H1 (cell line): ENCODE measurements around the gene PCDH7. TPM values are rescaled to one million over a fixed set of nuclear protein-coding genes. Genes with fewer than 3 reads are reported as not detected.
A peak's percentile ranks its signal among the peaks of the same experiment; 100 is the strongest.

Experiments
- ASH2L ChIP-seq: fragments of 200-600, 300-600 bp; sonication (generic); IDR thresholded peaks from one replicate; pipeline ENCODE4 v1.7.1; 2017; ENCODE audit warnings: low read length
- CHD1 ChIP-seq: IDR thresholded peaks from 2 replicates; pipeline ENCODE4 v1.6.1; 2012; ENCODE audit warnings: low read depth, low read length, improper control_type of control experiment
- EZH2 ChIP-seq: fragments of 200-600 bp; sonication (generic); IDR thresholded peaks from 2 replicates; pipeline ENCODE4 v1.7.1; 2012; ENCODE audit warnings: low read depth, mild to moderate bottlenecking, moderate library complexity, low read length, inconsistent platforms; ENCODE audit not compliant: severe bottlenecking
- KDM1A ChIP-seq: fragments of 200-600, 300-600 bp; sonication (generic); IDR thresholded peaks from 2 replicates; pipeline ENCODE4 v1.7.1; 2016; ENCODE audit warnings: mild to moderate bottlenecking, low read length, borderline replicate concordance
- POLR2A ChIP-seq, 2 experiments: IDR thresholded peaks; 1 replicate in 1 of 2; 2 replicates in 1 of 2; pipeline ENCODE4 v1.6.1; 2011; ENCODE audit warnings: low read depth in 2 of 2, low read length in 2 of 2, mild to moderate bottlenecking in 2 of 2; ENCODE audit errors: control extremely low read depth in 1 of 2
- RBBP5 ChIP-seq: IDR thresholded peaks from 2 replicates; pipeline ENCODE4 v1.7.1; 2012; ENCODE audit warnings: low read depth, mild to moderate bottlenecking, inconsistent platforms, low read length, moderate library complexity, borderline replicate concordance
- SAP30 ChIP-seq: fragments of 300-600 bp; sonication (generic); IDR thresholded peaks from 2 replicates; pipeline ENCODE4 v1.7.1; 2012; ENCODE audit warnings: low read length, moderate library complexity, mild to moderate bottlenecking, inconsistent platforms; ENCODE audit not compliant: insufficient read depth, insufficient replicate concordance
- SIN3A ChIP-seq, 2 experiments: IDR thresholded peaks in 1 of 2; conservative IDR thresholded peaks in 1 of 2; 2 replicates each; pipeline ENCODE4 v1.6.1; 2011 to 2012; ENCODE audit warnings: low read length in 2 of 2, improper control_type of control experiment in 1 of 2, low read depth in 1 of 2, mild to moderate bottlenecking in 1 of 2
- SP4 ChIP-seq: IDR thresholded peaks from 2 replicates; pipeline ENCODE4 v1.6.1; 2012; ENCODE audit warnings: low read length, inconsistent platforms
- TAF1 ChIP-seq: IDR thresholded peaks from 2 replicates; pipeline ENCODE4 v1.6.1; 2011; ENCODE audit warnings: mild to moderate bottlenecking, low read depth, low read length
- TEAD4 ChIP-seq: IDR thresholded peaks from 2 replicates; pipeline ENCODE4 v1.6.1; 2012; ENCODE audit warnings: low read depth, low read length, inconsistent platforms, mixed read lengths
- polyA plus RNA-seq, 7 experiments: library from polyadenylated mRNA; depleted of rRNA in 3 of 7; stranded (reverse) in 5 of 7; unstranded in 2 of 7; fragments of >200 nt in 5 of 7; fragments of 200-250 nt in 2 of 7; gene quantifications; 1 replicate in 5 of 7; 2 replicates in 1 of 7; 4 replicates in 1 of 7; pipeline versions ENCODE4 v1.2.1 to v1.2.3, GENCODE V29; 2011 to 2013; ENCODE audit warnings: missing spikeins in 2 of 7, mixed read lengths in 2 of 7
- total RNA-seq: library from RNA; stranded (reverse); fragmentation: NEBNext Ultra II Directional; extraction: Animal tissue kit (Norgen Biotek cat#: 25700); gene quantifications from 2 replicates; pipeline ENCODE4 v1.2.1, GENCODE V29; 2021
- TF ChIP-seq, protein P1 (sequence below), 3 experiments: IDR thresholded peaks; 1 replicate in 2 of 3; 2 replicates in 1 of 3; pipeline versions ENCODE4 v1.5.1 to v1.6.1; 2011; ENCODE audit warnings: low read length in 3 of 3, mild to moderate bottlenecking in 3 of 3, inconsistent platforms in 2 of 3, low read depth in 1 of 3, moderate library complexity in 1 of 3; ENCODE audit not compliant: insufficient read depth in 1 of 3; ENCODE audit errors: control extremely low read depth in 1 of 3
- TF ChIP-seq, protein P2 (sequence below): IDR thresholded peaks from 2 replicates; pipeline ENCODE4 v1.6.1; 2012; ENCODE audit warnings: inconsistent platforms
- TF ChIP-seq, protein P3 (sequence below): IDR thresholded peaks from 2 replicates; pipeline ENCODE4 v1.6.1; 2012; ENCODE audit warnings: inconsistent platforms

PCDH7 gene
- total and polyA plus RNA-seq, 2 of the 8 experiments (the other 6 are each of a cell fraction or from before 2014, with no cell fraction given) = 3.1 to 6.1 TPM

DNA sequence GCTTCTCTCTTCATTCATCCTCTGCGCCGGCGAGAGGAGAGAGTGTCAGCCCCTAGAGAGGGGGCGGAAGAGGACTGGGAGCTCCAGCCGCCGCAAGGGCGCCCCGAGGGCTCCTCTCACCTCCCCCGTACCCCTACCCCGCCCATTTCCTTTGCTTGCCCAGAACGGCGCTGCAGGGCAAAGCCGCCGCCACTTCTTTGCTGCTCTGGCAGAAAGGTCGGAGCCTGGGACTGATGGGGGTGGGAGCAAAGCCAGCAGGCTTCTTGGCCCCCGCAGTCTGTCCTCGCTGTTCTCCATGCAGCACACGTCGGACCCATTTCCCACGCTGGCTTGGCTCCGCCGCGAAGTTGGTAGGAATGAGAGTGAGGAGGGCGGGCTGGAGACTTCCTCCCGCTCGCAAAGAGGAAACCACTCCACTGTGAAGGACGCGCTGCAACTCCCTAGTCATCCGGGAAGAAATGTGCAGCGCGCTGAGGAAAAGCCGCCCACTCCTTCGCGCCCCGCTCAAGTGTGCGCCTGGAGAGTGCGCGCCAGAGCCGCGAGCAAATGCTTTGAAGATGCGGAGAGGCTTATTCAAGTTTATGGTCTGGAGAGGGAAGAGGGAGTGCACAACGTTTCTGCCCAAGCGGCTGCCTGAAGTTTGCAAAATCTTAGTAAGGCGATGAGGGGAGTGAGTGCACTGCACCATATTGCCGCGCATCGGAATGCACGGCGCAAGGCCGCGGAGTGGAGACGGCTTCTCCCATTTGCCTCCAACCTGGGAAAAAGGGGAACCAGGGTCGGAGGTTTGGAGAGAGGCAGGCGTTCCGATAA lies 2.8 kb upstream of the PCDH7 start (continued):
- TF ChIP-seq SIN3A (conservative IDR thresholded peaks at IDR 0.05 in 1 of 2, IDR thresholded peaks at IDR 0.05 in 1 of 2; ENCODE audit: low read depth in 1 of 2, low read length in 2 of 2) = 0 out of 4 replicates have a peak, but pooled peaks have one; percentile 22 to 55
- TF ChIP-seq TAF1 = peak; percentile 14; the same call in 1 of the 2 replicates
- no peak for TF ChIP-seq KDM1A
- TF ChIP-seq POLR2A (IDR thresholded peaks at IDR 0.05; ENCODE audit: control extremely low read depth in 1 of 2, low read depth in 2 of 2, low read length in 2 of 2) = no peak
- no peak for TF ChIP-seq CHD1
- TF ChIP-seq ASH2L = peak; percentile 95
- TF ChIP-seq, protein P1, sequence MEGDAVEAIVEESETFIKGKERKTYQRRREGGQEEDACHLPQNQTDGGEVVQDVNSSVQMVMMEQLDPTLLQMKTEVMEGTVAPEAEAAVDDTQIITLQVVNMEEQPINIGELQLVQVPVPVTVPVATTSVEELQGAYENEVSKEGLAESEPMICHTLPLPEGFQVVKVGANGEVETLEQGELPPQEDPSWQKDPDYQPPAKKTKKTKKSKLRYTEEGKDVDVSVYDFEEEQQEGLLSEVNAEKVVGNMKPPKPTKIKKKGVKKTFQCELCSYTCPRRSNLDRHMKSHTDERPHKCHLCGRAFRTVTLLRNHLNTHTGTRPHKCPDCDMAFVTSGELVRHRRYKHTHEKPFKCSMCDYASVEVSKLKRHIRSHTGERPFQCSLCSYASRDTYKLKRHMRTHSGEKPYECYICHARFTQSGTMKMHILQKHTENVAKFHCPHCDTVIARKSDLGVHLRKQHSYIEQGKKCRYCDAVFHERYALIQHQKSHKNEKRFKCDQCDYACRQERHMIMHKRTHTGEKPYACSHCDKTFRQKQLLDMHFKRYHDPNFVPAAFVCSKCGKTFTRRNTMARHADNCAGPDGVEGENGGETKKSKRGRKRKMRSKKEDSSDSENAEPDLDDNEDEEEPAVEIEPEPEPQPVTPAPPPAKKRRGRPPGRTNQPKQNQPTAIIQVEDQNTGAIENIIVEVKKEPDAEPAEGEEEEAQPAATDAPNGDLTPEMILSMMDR (IDR thresholded peaks at IDR 0.05; ENCODE audit: control extremely low read depth in 1 of 3, insufficient read depth in 1 of 3, low read depth in 1 of 3, low read length in 3 of 3) = peak in 1 of 3 experiments; percentile 5; a peak in 1 of 4 replicates
- TF ChIP-seq EZH2 = peak; percentile 75
- no peak for TF ChIP-seq SP4
- TF ChIP-seq SAP30 = peak; percentile 37
- peak; percentile 88; the same call in 1 of the 2 replicates for TF ChIP-seq RBBP5
- TF ChIP-seq TEAD4 = 0 out of 2 replicates have a peak, but pooled peaks have one; percentile 19
- TF ChIP-seq, protein P2, sequence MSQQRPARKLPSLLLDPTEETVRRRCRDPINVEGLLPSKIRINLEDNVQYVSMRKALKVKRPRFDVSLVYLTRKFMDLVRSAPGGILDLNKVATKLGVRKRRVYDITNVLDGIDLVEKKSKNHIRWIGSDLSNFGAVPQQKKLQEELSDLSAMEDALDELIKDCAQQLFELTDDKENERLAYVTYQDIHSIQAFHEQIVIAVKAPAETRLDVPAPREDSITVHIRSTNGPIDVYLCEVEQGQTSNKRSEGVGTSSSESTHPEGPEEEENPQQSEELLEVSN = peak; percentile 70
- TF ChIP-seq, protein P3, sequence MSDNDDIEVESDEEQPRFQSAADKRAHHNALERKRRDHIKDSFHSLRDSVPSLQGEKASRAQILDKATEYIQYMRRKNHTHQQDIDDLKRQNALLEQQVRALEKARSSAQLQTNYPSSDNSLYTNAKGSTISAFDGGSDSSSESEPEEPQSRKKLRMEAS = peak; percentile 34
- TF ChIP-seq, all 59 proteins: peak for 16
